ENCODE measurements around the gene TP73.

DNA sequence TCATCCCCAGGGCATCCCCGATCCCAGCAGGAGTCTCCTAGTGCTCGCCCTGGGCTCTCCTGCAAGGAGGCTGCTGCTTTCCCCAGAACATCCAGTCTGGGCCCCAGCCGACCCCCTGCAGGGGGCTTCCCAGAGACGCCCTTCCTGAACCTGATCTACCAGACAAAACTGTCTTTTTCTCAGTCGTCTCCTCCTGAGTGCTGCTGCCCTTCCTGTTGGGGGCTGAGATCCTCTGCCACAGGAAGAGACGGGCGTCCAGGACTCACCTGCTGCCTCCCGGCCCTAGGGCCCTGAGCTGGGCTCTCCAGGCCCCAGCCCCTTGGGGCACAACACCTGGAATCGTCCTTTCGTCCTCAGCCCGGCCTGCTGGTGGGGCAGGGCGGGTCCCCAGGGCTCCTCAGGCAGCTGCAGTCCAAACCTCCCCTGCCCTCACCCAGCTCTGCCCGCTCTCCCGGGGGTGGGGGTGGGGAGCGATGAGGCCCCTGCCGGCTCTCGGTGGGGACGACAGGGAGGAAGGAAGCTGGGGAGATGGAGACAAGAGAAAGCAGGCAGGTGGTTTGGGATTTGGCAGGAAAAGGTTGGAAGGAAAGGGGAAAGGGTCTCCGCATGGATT lies 36.9 kb downstream of the TP73 start:
- TF ChIP-seq, protein P1, sequence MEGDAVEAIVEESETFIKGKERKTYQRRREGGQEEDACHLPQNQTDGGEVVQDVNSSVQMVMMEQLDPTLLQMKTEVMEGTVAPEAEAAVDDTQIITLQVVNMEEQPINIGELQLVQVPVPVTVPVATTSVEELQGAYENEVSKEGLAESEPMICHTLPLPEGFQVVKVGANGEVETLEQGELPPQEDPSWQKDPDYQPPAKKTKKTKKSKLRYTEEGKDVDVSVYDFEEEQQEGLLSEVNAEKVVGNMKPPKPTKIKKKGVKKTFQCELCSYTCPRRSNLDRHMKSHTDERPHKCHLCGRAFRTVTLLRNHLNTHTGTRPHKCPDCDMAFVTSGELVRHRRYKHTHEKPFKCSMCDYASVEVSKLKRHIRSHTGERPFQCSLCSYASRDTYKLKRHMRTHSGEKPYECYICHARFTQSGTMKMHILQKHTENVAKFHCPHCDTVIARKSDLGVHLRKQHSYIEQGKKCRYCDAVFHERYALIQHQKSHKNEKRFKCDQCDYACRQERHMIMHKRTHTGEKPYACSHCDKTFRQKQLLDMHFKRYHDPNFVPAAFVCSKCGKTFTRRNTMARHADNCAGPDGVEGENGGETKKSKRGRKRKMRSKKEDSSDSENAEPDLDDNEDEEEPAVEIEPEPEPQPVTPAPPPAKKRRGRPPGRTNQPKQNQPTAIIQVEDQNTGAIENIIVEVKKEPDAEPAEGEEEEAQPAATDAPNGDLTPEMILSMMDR (IDR thresholded peaks at IDR 0.05), result no peak
- no peak for TF ChIP-seq POLR2A (IDR thresholded peaks at IDR 0.05)
